ENCODE data around the gene STYXL1. TPM values are rescaled to one million over a fixed set of nuclear protein-coding genes. Genes with fewer than 3 reads are reported as not detected.

The STYXL1 gene, protein sequence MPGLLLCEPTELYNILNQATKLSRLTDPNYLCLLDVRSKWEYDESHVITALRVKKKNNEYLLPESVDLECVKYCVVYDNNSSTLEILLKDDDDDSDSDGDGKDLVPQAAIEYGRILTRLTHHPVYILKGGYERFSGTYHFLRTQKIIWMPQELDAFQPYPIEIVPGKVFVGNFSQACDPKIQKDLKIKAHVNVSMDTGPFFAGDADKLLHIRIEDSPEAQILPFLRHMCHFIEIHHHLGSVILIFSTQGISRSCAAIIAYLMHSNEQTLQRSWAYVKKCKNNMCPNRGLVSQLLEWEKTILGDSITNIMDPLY
- total RNA-seq: 10 to 100 TPM; 16.7 to 17.6 TPM
- polyA plus RNA-seq: 10 to 100 TPM; 16.4 to 27.5 TPM

DNA sequence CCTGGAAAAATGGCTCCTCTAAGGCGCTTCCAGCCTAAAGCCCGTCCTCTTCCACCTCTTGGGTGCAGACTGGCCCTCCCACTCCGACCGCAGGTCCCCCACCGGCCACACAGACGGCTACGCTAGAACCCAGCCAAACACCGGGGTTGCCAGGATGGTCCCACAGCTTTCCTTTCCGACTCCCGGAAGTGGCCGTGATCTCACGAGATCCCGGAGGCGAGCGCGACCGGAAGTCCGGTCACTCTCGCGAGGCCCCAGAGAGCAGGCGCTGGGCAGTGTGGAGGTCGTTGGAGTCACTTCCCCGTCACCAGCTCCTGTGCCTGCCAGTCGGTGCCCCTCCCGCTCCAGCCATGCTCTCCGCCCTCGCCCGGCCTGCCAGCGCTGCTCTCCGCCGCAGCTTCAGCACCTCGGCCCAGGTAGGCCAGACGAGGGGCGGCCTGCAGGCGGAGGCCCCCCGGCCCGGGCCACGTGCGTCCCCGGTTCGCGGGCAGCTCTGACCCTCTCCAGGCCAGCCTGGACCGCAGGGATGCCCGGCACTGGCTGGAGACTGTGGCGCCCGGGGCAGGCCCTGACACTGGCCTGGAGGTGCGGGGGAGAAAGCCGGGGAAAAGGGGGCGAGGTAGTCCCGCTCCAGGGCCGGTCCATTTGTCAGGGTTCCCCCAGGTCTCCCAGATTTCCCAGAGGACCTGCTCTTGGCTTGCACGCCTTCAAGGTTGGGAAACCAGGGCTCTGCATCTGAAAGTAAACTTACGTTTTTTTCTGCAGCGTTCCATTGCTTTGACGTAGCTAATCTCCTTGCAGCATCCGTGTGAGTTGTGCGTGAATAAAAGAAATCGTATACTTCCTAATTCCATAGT lies at the start of gene STYXL1, which contains the start of gene MDH2:
STYXL1 (minus strand) TSS at position 190 of the 857 bp plus-strand sequence. CDS start 17,477 bp downstream, outside the sequence.
MDH2 (plus strand) TSS at position 296 of the 857 bp plus-strand sequence; CDS start at position 351, 55 bp downstream.
- TF ChIP-seq FOXA2 (IDR thresholded peaks at IDR 0.05): no peak
- peak in 1 of 2 donors; percentile 58 for TF ChIP-seq RAD21 (IDR thresholded peaks at IDR 0.05)
- TF ChIP-seq, protein P1, sequence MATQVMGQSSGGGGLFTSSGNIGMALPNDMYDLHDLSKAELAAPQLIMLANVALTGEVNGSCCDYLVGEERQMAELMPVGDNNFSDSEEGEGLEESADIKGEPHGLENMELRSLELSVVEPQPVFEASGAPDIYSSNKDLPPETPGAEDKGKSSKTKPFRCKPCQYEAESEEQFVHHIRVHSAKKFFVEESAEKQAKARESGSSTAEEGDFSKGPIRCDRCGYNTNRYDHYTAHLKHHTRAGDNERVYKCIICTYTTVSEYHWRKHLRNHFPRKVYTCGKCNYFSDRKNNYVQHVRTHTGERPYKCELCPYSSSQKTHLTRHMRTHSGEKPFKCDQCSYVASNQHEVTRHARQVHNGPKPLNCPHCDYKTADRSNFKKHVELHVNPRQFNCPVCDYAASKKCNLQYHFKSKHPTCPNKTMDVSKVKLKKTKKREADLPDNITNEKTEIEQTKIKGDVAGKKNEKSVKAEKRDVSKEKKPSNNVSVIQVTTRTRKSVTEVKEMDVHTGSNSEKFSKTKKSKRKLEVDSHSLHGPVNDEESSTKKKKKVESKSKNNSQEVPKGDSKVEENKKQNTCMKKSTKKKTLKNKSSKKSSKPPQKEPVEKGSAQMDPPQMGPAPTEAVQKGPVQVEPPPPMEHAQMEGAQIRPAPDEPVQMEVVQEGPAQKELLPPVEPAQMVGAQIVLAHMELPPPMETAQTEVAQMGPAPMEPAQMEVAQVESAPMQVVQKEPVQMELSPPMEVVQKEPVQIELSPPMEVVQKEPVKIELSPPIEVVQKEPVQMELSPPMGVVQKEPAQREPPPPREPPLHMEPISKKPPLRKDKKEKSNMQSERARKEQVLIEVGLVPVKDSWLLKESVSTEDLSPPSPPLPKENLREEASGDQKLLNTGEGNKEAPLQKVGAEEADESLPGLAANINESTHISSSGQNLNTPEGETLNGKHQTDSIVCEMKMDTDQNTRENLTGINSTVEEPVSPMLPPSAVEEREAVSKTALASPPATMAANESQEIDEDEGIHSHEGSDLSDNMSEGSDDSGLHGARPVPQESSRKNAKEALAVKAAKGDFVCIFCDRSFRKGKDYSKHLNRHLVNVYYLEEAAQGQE (IDR thresholded peaks at IDR 0.05): peak; percentile 61
- TF ChIP-seq, protein P2, sequence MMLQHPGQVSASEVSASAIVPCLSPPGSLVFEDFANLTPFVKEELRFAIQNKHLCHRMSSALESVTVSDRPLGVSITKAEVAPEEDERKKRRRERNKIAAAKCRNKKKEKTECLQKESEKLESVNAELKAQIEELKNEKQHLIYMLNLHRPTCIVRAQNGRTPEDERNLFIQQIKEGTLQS (IDR thresholded peaks at IDR 0.05): no peak
- TF ChIP-seq, protein P3, sequence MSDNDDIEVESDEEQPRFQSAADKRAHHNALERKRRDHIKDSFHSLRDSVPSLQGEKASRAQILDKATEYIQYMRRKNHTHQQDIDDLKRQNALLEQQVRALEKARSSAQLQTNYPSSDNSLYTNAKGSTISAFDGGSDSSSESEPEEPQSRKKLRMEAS (IDR thresholded peaks at IDR 0.05): peak; percentile 76
- TF ChIP-seq TAF1 (conservative IDR thresholded peaks at IDR 0.05): peak; percentile 78
- peak; percentile 36 to 56 for TF ChIP-seq RXRA (IDR thresholded peaks at IDR 0.05)
- TF ChIP-seq, protein P4, sequence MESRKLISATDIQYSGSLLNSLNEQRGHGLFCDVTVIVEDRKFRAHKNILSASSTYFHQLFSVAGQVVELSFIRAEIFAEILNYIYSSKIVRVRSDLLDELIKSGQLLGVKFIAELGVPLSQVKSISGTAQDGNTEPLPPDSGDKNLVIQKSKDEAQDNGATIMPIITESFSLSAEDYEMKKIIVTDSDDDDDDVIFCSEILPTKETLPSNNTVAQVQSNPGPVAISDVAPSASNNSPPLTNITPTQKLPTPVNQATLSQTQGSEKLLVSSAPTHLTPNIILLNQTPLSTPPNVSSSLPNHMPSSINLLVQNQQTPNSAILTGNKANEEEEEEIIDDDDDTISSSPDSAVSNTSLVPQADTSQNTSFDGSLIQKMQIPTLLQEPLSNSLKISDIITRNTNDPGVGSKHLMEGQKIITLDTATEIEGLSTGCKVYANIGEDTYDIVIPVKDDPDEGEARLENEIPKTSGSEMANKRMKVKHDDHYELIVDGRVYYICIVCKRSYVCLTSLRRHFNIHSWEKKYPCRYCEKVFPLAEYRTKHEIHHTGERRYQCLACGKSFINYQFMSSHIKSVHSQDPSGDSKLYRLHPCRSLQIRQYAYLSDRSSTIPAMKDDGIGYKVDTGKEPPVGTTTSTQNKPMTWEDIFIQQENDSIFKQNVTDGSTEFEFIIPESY (IDR thresholded peaks at IDR 0.05): peak; percentile 100
- TF ChIP-seq HNF4A (conservative IDR thresholded peaks at IDR 0.05): peak in 1 of 2 donors; percentile 24
- TF ChIP-seq SP1 (IDR thresholded peaks at IDR 0.05): peak; percentile 40
- peak; percentile 93 to 98 for TF ChIP-seq GABPA (IDR thresholded peaks at IDR 0.05 in 1 of 2, conservative IDR thresholded peaks at IDR 0.05 in 1 of 2)
- no peak for TF ChIP-seq FOXA1 (IDR thresholded peaks at IDR 0.05)
- peak; percentile 75 for TF ChIP-seq YY1 (IDR thresholded peaks at IDR 0.05)
- no peak for TF ChIP-seq HNF4G (IDR thresholded peaks at IDR 0.05)
- peak; percentile 96 for TF ChIP-seq NR2F2 (IDR thresholded peaks at IDR 0.05)
- peak; percentile 91 for DNase-seq (ENCODE audit: low spot score)
- under 1% methylated on average over 58 of the region's 58 CpGs for WGBS

More for the DNA sequence above, at the start of gene STYXL1, which contains the start of gene MDH2:
- Histone ChIP-seq H3K9me3 (ENCODE audit: control insufficient read depth in 4 of 4, low read length in 3 of 4) (no peaks in the 10 kb centered on the region), H3K27me3 (ENCODE audit: control insufficient read depth in 4 of 4, insufficient read depth in 4 of 4, low read length in 3 of 4) (no peaks in the 10 kb centered on the region), H3K27ac (ENCODE audit: low read depth in 1 of 2, low read length in 2 of 2) (peak within 1 kb of the TSS; percentile 92 to 96), H3K9ac (ENCODE audit: low read depth in 1 of 2, low read length in 2 of 2) (peak within 1 kb of the TSS; percentile 97 to 98), H3K4me1 (ENCODE audit: control insufficient read depth in 4 of 4, insufficient read depth in 4 of 4, low read length in 3 of 4) (peaks cover 6 to 22% (median 13%) of the 10 kb centered on the region in 4 donors), H3K4me3 (ENCODE audit: low read depth in 1 of 3, low read length in 3 of 3) (peak within 1 kb of the TSS; percentile 82 to 99 (median 95)), H3K36me3 (ENCODE audit: control insufficient read depth in 4 of 4, insufficient read depth in 3 of 4, low read depth in 1 of 4, low read length in 3 of 4) (peaks cover 0 to 3% (median under 1%) of the 10 kb centered on the region in 4 donors)

All from liver (tissue), 9 donors.